ENCODE results near the gene DGCR2. TPM values are rescaled to one million over a fixed set of nuclear protein-coding genes. Genes with fewer than 3 reads are reported as not detected.
"Not testable (repeated sequence)": the region's sequence is repeated elsewhere in the genome, so short reads cannot be mapped to it uniquely, and the experiment has no call there.

Gene DGCR2
- total and polyA plus RNA-seq, 2 of the 8 experiments (the other 6 are each of a cell fraction or from before 2014, with no cell fraction given) = 42.3 to 62.2 TPM

GRCh38 chr22:19075404-19075803, 46.8 kb downstream of the DGCR2 start (continued):
- TF ChIP-seq TBP (IDR thresholded peaks at IDR 0.05; ENCODE audit: low read depth, low read length) (no peak), KDM1A (IDR thresholded peaks at IDR 0.05; ENCODE audit: borderline replicate concordance, low read length) (no peak), CBX8 (IDR thresholded peaks at IDR 0.05; ENCODE audit: borderline replicate concordance, low read depth, low read length) (no peak)

DNA sequence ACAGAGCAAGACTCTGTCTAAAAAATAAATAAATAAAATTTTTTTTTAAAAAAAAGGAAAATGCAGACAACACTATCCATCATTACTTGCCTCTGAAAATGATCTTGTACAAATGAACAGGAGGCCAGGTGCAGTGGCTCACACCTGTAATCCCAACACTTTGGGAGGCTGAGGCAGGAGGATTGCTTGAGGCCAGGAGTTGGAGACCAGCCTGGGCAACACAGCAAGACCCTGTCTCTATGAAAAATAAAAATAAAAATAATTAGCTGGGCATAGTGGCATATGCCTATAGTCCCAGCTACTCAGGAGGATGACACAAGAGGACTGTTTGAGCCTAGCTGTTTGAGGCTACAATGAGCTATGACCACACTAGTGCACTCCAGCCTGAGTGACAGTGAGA, 49.4 kb downstream of the DGCR2 start:
- H4K8ac ChIP-seq (ENCODE audit: extremely low read depth, insufficient read depth, low read length); H3K27me3 ChIP-seq (replicated peaks in 1 of 4; ENCODE audit: control insufficient read depth in 3 of 4, extremely low read depth in 1 of 4, insufficient read depth in 3 of 4, low read length in 3 of 4); H2AFZ ChIP-seq (ENCODE audit: low read length); H3K4me1 ChIP-seq (replicated peaks in 1 of 4; ENCODE audit: control insufficient read depth in 3 of 4, insufficient read depth in 4 of 4, low read length in 3 of 4); H3K79me1 ChIP-seq (ENCODE audit: low read depth, low read length); H3K4ac ChIP-seq (replicated peaks; ENCODE audit: insufficient read length, low read depth, low read length); H2BK12ac ChIP-seq (ENCODE audit: low read depth, low read length); H3K9me3 ChIP-seq (ENCODE audit: insufficient read depth in 2 of 2, low read depth in 1 of 2, low read length in 1 of 2); H3K4me2 ChIP-seq (ENCODE audit: insufficient read depth in 1 of 2, low read depth in 2 of 2, low read length in 2 of 2); DNase-seq (ENCODE audit: low read depth in 1 of 2, low spot score in 2 of 2); H3K9ac ChIP-seq (replicated peaks in 1 of 4; ENCODE audit: extremely low read depth in 1 of 4, low read depth in 3 of 4, low read length in 3 of 4); H2BK5ac ChIP-seq (ENCODE audit: low read depth, low read length); H3K23ac ChIP-seq (ENCODE audit: insufficient read length); FAIRE-seq; H4K5ac ChIP-seq (ENCODE audit: insufficient read length, low read depth, low read length); H3K79me2 ChIP-seq (ENCODE audit: control insufficient read depth in 1 of 2, insufficient read depth in 2 of 2, low read length in 2 of 2); H3K18ac ChIP-seq (ENCODE audit: extremely low read depth, low read length); H2BK20ac ChIP-seq (ENCODE audit: low read length); H3K27ac ChIP-seq (ENCODE audit: low read depth, low read length); H2AK5ac ChIP-seq (ENCODE audit: low read depth, low read length); H2BK120ac ChIP-seq (replicated peaks; ENCODE audit: low read depth, low read length); H3K14ac ChIP-seq (ENCODE audit: insufficient read length); H2BK15ac ChIP-seq (ENCODE audit: low read length); H4K91ac ChIP-seq (replicated peaks; ENCODE audit: insufficient read length, low read length); H3K23me2 ChIP-seq (ENCODE audit: low read depth, low read length); H3K36me3 ChIP-seq (ENCODE audit: control insufficient read depth in 2 of 4, insufficient read depth in 4 of 4, low read length in 3 of 4); H3K56ac ChIP-seq (replicated peaks; ENCODE audit: insufficient read length, low read depth, low read length); H3K4me3 ChIP-seq (ENCODE audit: extremely low read depth in 1 of 4, insufficient read depth in 2 of 4, low read depth in 3 of 4, low read length in 4 of 4): not testable (repeated sequence)
- H4K20me1 ChIP-seq (replicated peaks in 1 of 2; ENCODE audit: control insufficient read depth in 1 of 2, insufficient read depth in 2 of 2, low read length in 2 of 2) = peaks cover 9 to 15% of the 10 kb centered on the region in 2 experiments
- CTCF ChIA-PET (ENCODE audit: partially characterized antibody) = interaction anchor here (0.7 to 5.7 kb wide), 18 partner anchors 9 to 314 kb away, joined by 3 to 47 read pairs (median 4); no protein-coding TSS in a partner anchor
- POLR2A ChIA-PET (ENCODE audit: partially characterized antibody) = interaction anchor here (1.2 to 1.5 kb wide), 2 partner anchors 8 to 12 kb away, joined by 3 read pairs; no protein-coding TSS in a partner anchor

All from H1 (cell line).